Measurements from ENCODE around the gene ADRA1B.

DNA sequence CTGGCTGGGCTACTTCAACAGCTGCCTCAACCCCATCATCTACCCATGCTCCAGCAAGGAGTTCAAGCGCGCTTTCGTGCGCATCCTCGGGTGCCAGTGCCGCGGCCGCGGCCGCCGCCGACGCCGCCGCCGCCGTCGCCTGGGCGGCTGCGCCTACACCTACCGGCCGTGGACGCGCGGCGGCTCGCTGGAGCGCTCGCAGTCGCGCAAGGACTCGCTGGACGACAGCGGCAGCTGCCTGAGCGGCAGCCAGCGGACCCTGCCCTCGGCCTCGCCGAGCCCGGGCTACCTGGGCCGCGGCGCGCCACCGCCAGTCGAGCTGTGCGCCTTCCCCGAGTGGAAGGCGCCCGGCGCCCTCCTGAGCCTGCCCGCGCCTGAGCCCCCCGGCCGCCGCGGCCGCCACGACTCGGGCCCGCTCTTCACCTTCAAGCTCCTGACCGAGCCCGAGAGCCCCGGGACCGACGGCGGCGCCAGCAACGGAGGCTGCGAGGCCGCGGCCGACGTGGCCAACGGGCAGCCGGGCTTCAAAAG, 55.7 kb downstream of the ADRA1B start:
- TF ChIP-seq, protein P1, sequence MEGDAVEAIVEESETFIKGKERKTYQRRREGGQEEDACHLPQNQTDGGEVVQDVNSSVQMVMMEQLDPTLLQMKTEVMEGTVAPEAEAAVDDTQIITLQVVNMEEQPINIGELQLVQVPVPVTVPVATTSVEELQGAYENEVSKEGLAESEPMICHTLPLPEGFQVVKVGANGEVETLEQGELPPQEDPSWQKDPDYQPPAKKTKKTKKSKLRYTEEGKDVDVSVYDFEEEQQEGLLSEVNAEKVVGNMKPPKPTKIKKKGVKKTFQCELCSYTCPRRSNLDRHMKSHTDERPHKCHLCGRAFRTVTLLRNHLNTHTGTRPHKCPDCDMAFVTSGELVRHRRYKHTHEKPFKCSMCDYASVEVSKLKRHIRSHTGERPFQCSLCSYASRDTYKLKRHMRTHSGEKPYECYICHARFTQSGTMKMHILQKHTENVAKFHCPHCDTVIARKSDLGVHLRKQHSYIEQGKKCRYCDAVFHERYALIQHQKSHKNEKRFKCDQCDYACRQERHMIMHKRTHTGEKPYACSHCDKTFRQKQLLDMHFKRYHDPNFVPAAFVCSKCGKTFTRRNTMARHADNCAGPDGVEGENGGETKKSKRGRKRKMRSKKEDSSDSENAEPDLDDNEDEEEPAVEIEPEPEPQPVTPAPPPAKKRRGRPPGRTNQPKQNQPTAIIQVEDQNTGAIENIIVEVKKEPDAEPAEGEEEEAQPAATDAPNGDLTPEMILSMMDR (IDR thresholded peaks at IDR 0.05): no peak
- no peak for TF ChIP-seq POLR2AphosphoS5 (IDR thresholded peaks at IDR 0.05; ENCODE audit: low read depth, low read length)

All from Panc1 (cell line).